Endothelial cell of hepatic sinusoid (primary cell): ENCODE measurements around the gene TICAM2.

Source experiments
- in situ Hi-C: cut with HindIII; loops from 2 replicates; pipeline ENCODE4 v1.10.0; 2017; ENCODE audit warnings: low sequenced_read_pairs

TICAM2 gene

GRCh38 chr5:115573133-115573532 lies 29.1 kb downstream of the TICAM2 start:
- in situ Hi-C loops: loop anchor here (5.0 kb wide), 1 partner anchor 271 kb away; no protein-coding TSS in a partner anchor

- in situ Hi-C loops: loop anchor here (5.0 kb wide), 1 partner anchor 269 kb away; no protein-coding TSS in a partner anchor
Observed at GRCh38 chr5:115571441-115571878, 30.8 kb downstream of the TICAM2 start.

- in situ Hi-C loops: no loop called here
Observed at GRCh38 chr5:115568668-115569067, 33.6 kb downstream of the TICAM2 start.

GRCh38 chr5:115565233-115565632 lies 37.0 kb downstream of the TICAM2 start:
- in situ Hi-C loops: no loop called here

GRCh38 chr5:115561176-115561575 lies 41.1 kb downstream of the TICAM2 start:
- in situ Hi-C loops: no loop called here

GRCh38 chr5:115559524-115559923 lies 42.8 kb downstream of the TICAM2 start:
- in situ Hi-C loops: no loop called here

- in situ Hi-C loops: no loop called here
Observed at GRCh38 chr5:115558388-115558956, 43.8 kb downstream of the TICAM2 start.

- in situ Hi-C loops: no loop called here
Observed at GRCh38 chr5:115557667-115558387, 44.5 kb downstream of the TICAM2 start.

GRCh38 chr5:115556276-115556675 lies 46.0 kb downstream of the TICAM2 start:
- in situ Hi-C loops: no loop called here

GRCh38 chr5:115555084-115555633 lies 47.1 kb downstream of the TICAM2 start:
- in situ Hi-C loops: no loop called here

- in situ Hi-C loops: no loop called here
Observed at GRCh38 chr5:115553082-115553481, 49.2 kb downstream of the TICAM2 start.

GRCh38 chr5:115551415-115551814 lies 50.9 kb downstream of the TICAM2 start:
- in situ Hi-C loops: no loop called here

GRCh38 chr5:115549154-115549553 lies 53.1 kb downstream of the TICAM2 start:
- in situ Hi-C loops: no loop called here

- in situ Hi-C loops: no loop called here
Observed at GRCh38 chr5:115548683-115549082, 53.6 kb downstream of the TICAM2 start.

- in situ Hi-C loops: no loop called here
Observed at GRCh38 chr5:115545351-115545882, 56.9 kb downstream of the TICAM2 start.

GRCh38 chr5:115544436-115545350 lies 57.6 kb downstream of the TICAM2 start, which contains the start of gene FEM1C:
Gene FEM1C (minus strand): TSS chr5:115544775. CDS start chr5:115543493, 1,282 bp downstream.
- in situ Hi-C loops: loop anchor here (5.0 kb wide), 1 partner anchor 63 kb away; no protein-coding TSS in a partner anchor

- in situ Hi-C loops: loop anchor here (5.0 kb wide), 1 partner anchor 63 kb away; no protein-coding TSS in a partner anchor
Observed at GRCh38 chr5:115544043-115544435, 58.2 kb downstream of the TICAM2 start.

- in situ Hi-C loops: loop anchor here (5.0 kb wide), 1 partner anchor 64 kb away; no protein-coding TSS in a partner anchor
Observed at GRCh38 chr5:115543365-115544042, 58.8 kb downstream of the TICAM2 start.

GRCh38 chr5:115542651-115543364 lies 59.5 kb downstream of the TICAM2 start:
- in situ Hi-C loops: loop anchor here (5.0 kb wide), 1 partner anchor 64 kb away; no protein-coding TSS in a partner anchor
